HepG2 (cell line): ENCODE results near the gene CDYL. TPM values are rescaled to one million over a fixed set of nuclear protein-coding genes. Genes with fewer than 3 reads are reported as not detected.

Source experiments
- ATAC-seq: fragments of 200-7000 bp; cut with Tn5 transposase; 3 replicates; pipeline ENCODE4 v1.9.1; 2020; ENCODE audit warnings: mild to moderate bottlenecking, moderate library complexity
- BruUV-seq: library from RNA; stranded (reverse); fragments of 400-500 nt; replicated peaks from 2 replicates; lab custom pipeline; 2021; lab: Mats Ljungman, UMichigan
- CTCF ChIA-PET: fragments of 300-600 bp; formaldehyde crosslinking; extraction: SDS; loops from one replicate; lab custom pipeline; 2021; ENCODE audit warnings: low total read pairs, inconsistent platforms, low intra/inter-chr PET ratio; lab: Yijun Ruan, JAX
- POLR2A ChIA-PET: fragments of 350-600 bp; sonication (Branson Sonifier 250); formaldehyde crosslinking; loops from one replicate; lab custom pipeline; 2020; ENCODE audit warnings: antibody characterized with exemption, inconsistent platforms; lab: Yijun Ruan, JAX
- DNase-seq: peaks from one replicate; pipeline ENCODE4 v3.0.0-alpha.2; 2015; ENCODE audit warnings: low spot score
- FAIRE-seq: peaks from 3 replicates; lab custom pipeline; 2011; peaks lifted over from hg19 to GRCh38; lab: Jason Lieb, UNC
- H2AFZ ChIP-seq: one replicate; pipeline ENCODE4 v1.6.1; 2011; ENCODE audit warnings: low read length, inconsistent platforms
- H3K27ac ChIP-seq: fragments of 300-600 bp; 3 replicates; pipeline ENCODE4 v1.8.0; 2011; ENCODE audit warnings: mixed run types, mild to moderate bottlenecking, mixed read lengths, low read length, inconsistent platforms; ENCODE audit not compliant: insufficient read depth; ENCODE audit errors: extremely low read length
- H3K27me3 ChIP-seq, 2 experiments: fragments of 200-600 bp in 1 of 2; 2 replicates in 1 of 2; 3 replicates in 1 of 2; pipeline versions ENCODE4 v1.6.0 to v1.8.0; 2011; ENCODE audit warnings: low read length in 2 of 2, mild to moderate bottlenecking in 2 of 2, moderate library complexity in 2 of 2, inconsistent platforms in 1 of 2; ENCODE audit not compliant: insufficient read depth in 2 of 2, control insufficient read depth in 1 of 2
- H3K36me3 ChIP-seq, 2 experiments: fragments of 200-600 bp in 1 of 2; replicated peaks in 1 of 2; 2 replicates in 1 of 2; 3 replicates in 1 of 2; pipeline versions ENCODE4 v1.5.1 to v1.8.0; 2011; ENCODE audit warnings: low read length in 2 of 2, inconsistent platforms in 1 of 2; ENCODE audit not compliant: insufficient read depth in 2 of 2, control insufficient read depth in 1 of 2
- H3K4me1 ChIP-seq: 2 replicates; pipeline ENCODE4 v1.5.1; 2012; ENCODE audit warnings: low read length, inconsistent platforms; ENCODE audit not compliant: insufficient read depth
- H3K4me2 ChIP-seq: 2 replicates; pipeline ENCODE4 v1.6.0; 2011; ENCODE audit warnings: low read depth, low read length, inconsistent platforms
- H3K4me3 ChIP-seq, 3 experiments: fragments of 200-600 bp in 1 of 3; sonication (generic), shearing (Covaris generic) in 1 of 3; replicated peaks in 1 of 3; 2 replicates each; pipeline ENCODE4 v1.5.1; 2011 to 2016; ENCODE audit warnings: low read length in 3 of 3, inconsistent platforms in 2 of 3, low read depth in 2 of 3, mild to moderate bottlenecking in 2 of 3, control low read depth in 1 of 3, mixed read lengths in 1 of 3; ENCODE audit not compliant: insufficient read depth in 1 of 3
- H3K79me2 ChIP-seq: one replicate; pipeline ENCODE4 v1.6.1; 2011; ENCODE audit warnings: low read length, inconsistent platforms; ENCODE audit not compliant: insufficient read depth
- H3K9ac ChIP-seq: 2 replicates; pipeline ENCODE4 v1.6.0; 2011; ENCODE audit warnings: mild to moderate bottlenecking, low read depth, low read length, inconsistent platforms; ENCODE audit not compliant: insufficient read depth
- H3K9me3 ChIP-seq: 2 replicates; pipeline ENCODE4 v1.5.1; 2012; ENCODE audit warnings: mild to moderate bottlenecking, low read length
- H4K20me1 ChIP-seq: 2 replicates; pipeline ENCODE4 v1.6.0; 2011; ENCODE audit warnings: inconsistent platforms, mild to moderate bottlenecking, low read length, moderate library complexity; ENCODE audit not compliant: insufficient read depth
- GZF1 ChIP-seq: sonication (generic); formaldehyde crosslinking; IDR thresholded peaks from 2 replicates; pipeline ENCODE4 v1.5.1; 2020; ENCODE audit warnings: mild to moderate bottlenecking, missing genetic modification reagents
- HDAC6 ChIP-seq: fragments of 200-600 bp; sonication (generic); IDR thresholded peaks from 2 replicates; pipeline ENCODE4 v1.7.0; 2017; ENCODE audit warnings: mild to moderate bottlenecking, antibody characterized with exemption, low read length, low read depth
- KLF9 ChIP-seq: IDR thresholded peaks from 2 replicates; pipeline ENCODE4 v1.6.1; 2016; ENCODE audit warnings: low read depth
- ZFAT ChIP-seq: sonication (generic); formaldehyde crosslinking; conservative IDR thresholded peaks from 2 replicates; pipeline ENCODE4 v1.8.1; 2023; ENCODE audit warnings: missing genetic modification reagents, inconsistent platforms
- ZMYM2 ChIP-seq: sonication (generic); formaldehyde crosslinking; IDR thresholded peaks from 2 replicates; pipeline ENCODE4 v1.8.0; 2022; ENCODE audit warnings: mild to moderate bottlenecking, missing genetic modification reagents
- ZNF382 ChIP-seq: sonication (generic); formaldehyde crosslinking; IDR thresholded peaks from 2 replicates; pipeline ENCODE4 v1.5.0; 2020; ENCODE audit warnings: missing genetic modification reagents, mild to moderate bottlenecking, borderline replicate concordance
- ZNF773 ChIP-seq: sonication (generic); formaldehyde crosslinking; IDR thresholded peaks from 2 replicates; pipeline ENCODE4 v1.4.0; 2020; ENCODE audit warnings: missing genetic modification reagents, borderline replicate concordance
- ZNF878 ChIP-seq: sonication (generic); formaldehyde crosslinking; IDR thresholded peaks from 2 replicates; pipeline ENCODE4 v1.8.1; 2023; ENCODE audit warnings: mild to moderate bottlenecking, missing genetic modification reagents, moderate library complexity
- WGBS: methylation state at CpG from one replicate; pipeline ENCODE4 v1.1.6; 2017; ENCODE audit warnings: low lambda C conversion rate; 5-methylcytosine and 5-hydroxymethylcytosine counted together
- in situ Hi-C: cut with HindIII; loops from 2 replicates; pipeline ENCODE4 v1.10.0; 2017; ENCODE audit warnings: low pct_unique_long_range_greater_than_20kb; ENCODE audit not compliant: extremely low pct_ligation_motif_present
- intact Hi-C: fragments of 100-400 bp; cut with micrococcal nuclease; formaldehyde crosslinking; loops from one replicate; pipeline ENCODE4 v1.10.0; 2022; ENCODE audit not compliant: unreplicated experiment
- polyA plus RNA-seq, 8 experiments: library from polyadenylated mRNA; depleted of rRNA in 3 of 8; stranded (reverse) in 7 of 8; unstranded in 1 of 8; fragments of >200 nt; fragmentation: Illumina TruSeq in 4 of 8; extraction: Trizol in 4 of 8; gene quantifications; 2 replicates each; pipeline versions ENCODE4 v1.2.1 to v1.2.3, GENCODE V29; 2011 to 2016; ENCODE audit warnings: low read depth in 4 of 8, missing spikeins in 1 of 8, mixed read lengths in 1 of 8; ENCODE audit not compliant: insufficient read depth in 1 of 8
- total RNA-seq, 5 experiments: library from RNA; depleted of rRNA; stranded (reverse); fragments of >200 nt; fragmentation: Illumina TruSeq; extraction: Trizol; gene quantifications; 2 replicates each; pipeline ENCODE4 v1.2.3, GENCODE V29; 2016; ENCODE audit warnings: low read depth in 1 of 5
- TF ChIP-seq, protein P1 (sequence below): sonication (generic); formaldehyde crosslinking; IDR thresholded peaks from 2 replicates; pipeline ENCODE4 v1.5.0; 2020; ENCODE audit warnings: missing genetic modification reagents
- TF ChIP-seq, protein P2 (sequence below): sonication (generic); formaldehyde crosslinking; IDR thresholded peaks from 2 replicates; pipeline ENCODE4 v1.5.1; 2020; ENCODE audit warnings: mild to moderate bottlenecking, missing genetic modification reagents, borderline replicate concordance
- TF ChIP-seq, protein P3 (sequence below): sonication (generic); formaldehyde crosslinking; IDR thresholded peaks from 2 replicates; pipeline ENCODE4 v1.5.1; 2020; ENCODE audit warnings: mild to moderate bottlenecking, missing genetic modification reagents

Gene CDYL
- total and polyA plus RNA-seq, 2 of the 13 experiments (the other 11 are each of a cell fraction or from before 2014, with no cell fraction given): 22.8 to 105 TPM

DNA sequence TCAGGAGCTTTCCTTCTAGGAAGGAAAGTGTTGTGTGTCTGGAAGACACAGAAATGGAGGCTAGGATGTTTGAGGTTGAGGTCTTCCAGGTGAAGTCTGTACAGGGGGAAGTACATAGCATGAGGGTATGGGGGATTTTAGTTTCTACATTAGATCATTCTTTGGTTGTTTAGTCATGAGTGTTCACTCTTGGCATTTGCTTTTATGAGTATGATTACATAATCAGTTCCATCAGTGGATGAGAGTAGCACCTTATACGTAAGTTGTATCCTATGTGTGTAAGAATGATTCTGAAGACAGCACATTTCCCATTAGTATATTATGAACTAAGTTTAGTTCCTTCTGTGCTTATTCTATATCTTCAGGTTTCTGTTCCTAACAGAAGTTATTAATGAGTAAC is 1.9 kb downstream of the CDYL start:
- Histone ChIP-seq H3K27me3 (peaks cover 0 to 22% of the 10 kb centered on the region in 2 experiments; a peak in 3 of 5 replicates), H4K20me1 (peaks cover 4% of the 10 kb centered on the region), H2AFZ (no peak overlapping the region), H3K79me2 (peaks cover 58% of the 10 kb centered on the region), H3K27ac (no peak overlapping the region), H3K4me1 (peaks cover 36% of the 10 kb centered on the region), H3K36me3 (no peaks in the 10 kb centered on the region), H3K9ac (no peak overlapping the region), H3K9me3 (peaks cover 15% of the 10 kb centered on the region), H3K4me2 (peak overlapping the region; percentile 83), H3K4me3 (peak overlapping the region in 1 of 3 experiments; percentile 69; a peak in 1 of 6 replicates)
- DNase-seq (no peak), ATAC-seq (no peak)
- WGBS: 100% methylated on average over 1 of the region's 1 CpG
- CTCF ChIA-PET: no interaction called here
- BruUV-seq: no TSS peak
- in situ Hi-C loops (no loop called here), intact Hi-C loops (loop anchor here (5.0 kb wide), 1 partner anchor 131 kb away; no protein-coding TSS in a partner anchor)
- TF ChIP-seq GZF1 (CRISPR knock-in tag): no peak
- TF ChIP-seq ZMYM2 (CRISPR knock-in tag): peak; percentile 47; the same call in 1 of the 2 replicates
- TF ChIP-seq KLF9 (CRISPR knock-in tag): no peak
- TF ChIP-seq HDAC6: no peak
- TF ChIP-seq, protein P1, sequence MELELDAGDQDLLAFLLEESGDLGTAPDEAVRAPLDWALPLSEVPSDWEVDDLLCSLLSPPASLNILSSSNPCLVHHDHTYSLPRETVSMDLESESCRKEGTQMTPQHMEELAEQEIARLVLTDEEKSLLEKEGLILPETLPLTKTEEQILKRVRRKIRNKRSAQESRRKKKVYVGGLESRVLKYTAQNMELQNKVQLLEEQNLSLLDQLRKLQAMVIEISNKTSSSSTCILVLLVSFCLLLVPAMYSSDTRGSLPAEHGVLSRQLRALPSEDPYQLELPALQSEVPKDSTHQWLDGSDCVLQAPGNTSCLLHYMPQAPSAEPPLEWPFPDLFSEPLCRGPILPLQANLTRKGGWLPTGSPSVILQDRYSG (CRISPR knock-in tag): no peak
- no peak for TF ChIP-seq ZNF382 (CRISPR knock-in tag)
- TF ChIP-seq ZFAT (CRISPR knock-in tag): no peak
- TF ChIP-seq, protein P2, sequence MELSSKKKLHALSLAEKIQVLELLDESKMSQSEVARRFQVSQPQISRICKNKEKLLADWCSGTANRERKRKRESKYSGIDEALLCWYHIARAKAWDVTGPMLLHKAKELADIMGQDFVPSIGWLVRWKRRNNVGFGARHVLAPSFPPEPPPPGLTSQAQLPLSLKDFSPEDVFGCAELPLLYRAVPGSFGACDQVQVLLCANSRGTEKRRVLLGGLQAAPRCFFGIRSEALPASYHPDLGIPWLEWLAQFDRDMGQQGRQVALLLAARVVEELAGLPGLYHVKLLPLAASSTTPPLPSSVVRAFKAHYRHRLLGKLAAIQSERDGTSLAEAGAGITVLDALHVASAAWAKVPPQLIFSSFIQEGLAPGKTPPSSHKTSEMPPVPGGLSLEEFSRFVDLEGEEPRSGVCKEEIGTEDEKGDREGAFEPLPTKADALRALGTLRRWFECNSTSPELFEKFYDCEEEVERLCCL (CRISPR knock-in tag): no peak
- no peak for TF ChIP-seq ZNF878
- TF ChIP-seq ZNF773: no peak
- TF ChIP-seq, protein P3, sequence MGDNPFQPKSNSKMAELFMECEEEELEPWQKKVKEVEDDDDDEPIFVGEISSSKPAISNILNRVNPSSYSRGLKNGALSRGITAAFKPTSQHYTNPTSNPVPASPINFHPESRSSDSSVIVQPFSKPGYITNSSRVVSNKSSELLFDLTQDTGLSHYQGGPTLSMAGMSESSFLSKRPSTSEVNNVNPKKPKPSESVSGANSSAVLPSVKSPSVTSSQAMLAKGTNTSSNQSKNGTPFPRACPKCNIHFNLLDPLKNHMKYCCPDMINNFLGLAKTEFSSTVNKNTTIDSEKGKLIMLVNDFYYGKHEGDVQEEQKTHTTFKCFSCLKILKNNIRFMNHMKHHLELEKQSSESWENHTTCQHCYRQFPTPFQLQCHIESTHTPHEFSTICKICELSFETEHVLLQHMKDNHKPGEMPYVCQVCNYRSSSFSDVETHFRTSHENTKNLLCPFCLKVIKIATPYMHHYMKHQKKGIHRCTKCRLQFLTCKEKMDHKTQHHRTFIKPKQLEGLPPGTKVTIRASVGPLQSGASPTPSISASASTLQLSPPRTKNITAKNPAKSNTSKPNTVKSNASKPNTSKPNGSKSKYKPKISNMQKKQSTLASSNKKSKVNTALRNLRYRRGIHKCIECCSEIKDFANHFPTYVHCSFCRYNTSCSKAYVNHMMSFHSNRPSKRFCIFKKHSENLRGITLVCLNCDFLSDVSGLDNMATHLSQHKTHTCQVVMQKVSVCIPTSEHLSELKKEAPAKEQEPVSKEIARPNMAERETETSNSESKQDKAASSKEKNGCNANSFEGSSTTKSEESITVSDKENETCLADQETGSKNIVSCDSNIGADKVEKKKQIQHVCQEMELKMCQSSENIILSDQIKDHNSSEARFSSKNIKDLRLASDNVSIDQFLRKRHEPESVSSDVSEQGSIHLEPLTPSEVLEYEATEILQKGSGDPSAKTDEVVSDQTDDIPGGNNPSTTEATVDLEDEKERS (CRISPR knock-in tag): 0 out of 2 replicates have a peak, but pooled peaks have one; percentile 5
- TF ChIP-seq, all 625 proteins: peak for 2
- POLR2A ChIA-PET: no interaction called here
- peak; percentile 8 for FAIRE-seq
